MM.1S (cell line): ENCODE measurements around the gene OAS1.

ENCODE experiments used
- EZH2 ChIP-seq: fragments of 300-600 bp; sonication (generic); optimal IDR thresholded peaks from 2 replicates; pipeline ENCODE3; 2017; ENCODE audit warnings: low read depth, mild to moderate bottlenecking, antibody characterized with exemption, low read length, mixed read lengths
- EZH2phosphoT487 ChIP-seq: fragments of 300-600 bp; sonication (generic); IDR thresholded peaks from 2 replicates; pipeline ENCODE4 v1.6.1; 2018; ENCODE audit warnings: antibody characterized with exemption, low read length
- TF ChIP-seq, protein P1 (sequence below): fragments of 300-600 bp; sonication (generic); IDR thresholded peaks from 2 replicates; pipeline ENCODE4 v1.5.1; 2016; ENCODE audit warnings: antibody characterized with exemption, low read length, mixed read lengths

DNA sequence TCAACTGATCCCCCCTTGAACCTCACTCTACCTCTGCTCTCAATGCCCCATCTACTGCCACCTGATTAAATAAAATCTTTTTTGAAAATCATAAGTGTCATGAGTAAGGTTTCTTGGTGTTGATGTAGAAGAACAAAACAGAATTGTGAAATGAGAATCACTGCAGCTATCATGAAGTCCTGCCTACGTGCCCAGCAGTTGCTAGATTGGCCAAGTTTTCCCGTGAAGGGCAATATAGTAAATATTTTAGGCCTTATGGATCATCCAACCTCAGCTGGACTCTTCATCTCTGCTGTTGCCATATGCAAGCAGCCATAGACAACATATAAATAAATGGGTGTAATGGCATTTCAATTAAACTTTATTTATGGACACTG is 26.4 kb downstream of the OAS1 start:
- TF ChIP-seq, protein P1, sequence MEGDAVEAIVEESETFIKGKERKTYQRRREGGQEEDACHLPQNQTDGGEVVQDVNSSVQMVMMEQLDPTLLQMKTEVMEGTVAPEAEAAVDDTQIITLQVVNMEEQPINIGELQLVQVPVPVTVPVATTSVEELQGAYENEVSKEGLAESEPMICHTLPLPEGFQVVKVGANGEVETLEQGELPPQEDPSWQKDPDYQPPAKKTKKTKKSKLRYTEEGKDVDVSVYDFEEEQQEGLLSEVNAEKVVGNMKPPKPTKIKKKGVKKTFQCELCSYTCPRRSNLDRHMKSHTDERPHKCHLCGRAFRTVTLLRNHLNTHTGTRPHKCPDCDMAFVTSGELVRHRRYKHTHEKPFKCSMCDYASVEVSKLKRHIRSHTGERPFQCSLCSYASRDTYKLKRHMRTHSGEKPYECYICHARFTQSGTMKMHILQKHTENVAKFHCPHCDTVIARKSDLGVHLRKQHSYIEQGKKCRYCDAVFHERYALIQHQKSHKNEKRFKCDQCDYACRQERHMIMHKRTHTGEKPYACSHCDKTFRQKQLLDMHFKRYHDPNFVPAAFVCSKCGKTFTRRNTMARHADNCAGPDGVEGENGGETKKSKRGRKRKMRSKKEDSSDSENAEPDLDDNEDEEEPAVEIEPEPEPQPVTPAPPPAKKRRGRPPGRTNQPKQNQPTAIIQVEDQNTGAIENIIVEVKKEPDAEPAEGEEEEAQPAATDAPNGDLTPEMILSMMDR, result no peak
- TF ChIP-seq EZH2 (no peak), EZH2phosphoT487 (no peak)
